ENCODE results near the gene TM9SF1. TPM values are rescaled to one million over a fixed set of nuclear protein-coding genes. Genes with fewer than 3 reads are reported as not detected.

The TM9SF1 gene
- total RNA-seq, 6 experiments from 2014 or later: 68.1 to 80.4 (median 71.0) TPM

- Mint-ChIP-seq H3K36me3 (ENCODE audit: low read depth) (peaks cover 71% of the 10 kb centered on the region), H3K27ac (peak overlapping the region; percentile 72), H3K27me3 (ENCODE audit: insufficient read depth) (peaks cover 3% of the 10 kb centered on the region)
Observed at GRCh38 chr14:24238527-24239037, 43.3 kb upstream of the TM9SF1 start.

DNA sequence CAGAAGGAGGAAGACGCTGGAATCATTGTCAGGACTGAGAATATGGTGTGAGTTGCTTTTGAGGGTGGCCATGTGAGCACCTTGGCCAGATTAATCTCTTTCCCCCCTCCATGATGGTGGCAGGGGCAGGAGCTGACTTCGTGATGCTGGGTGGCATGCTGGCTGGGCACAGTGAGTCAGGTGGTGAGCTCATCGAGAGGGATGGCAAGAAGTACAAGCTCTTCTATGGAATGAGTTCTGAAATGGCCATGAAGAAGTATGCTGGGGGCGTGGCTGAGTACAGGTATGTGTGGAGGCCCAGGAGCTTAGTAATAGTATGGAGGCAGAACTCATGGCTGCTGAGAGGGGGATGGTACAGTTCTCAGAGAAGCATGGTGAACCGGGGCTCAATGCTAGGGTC is 42.9 kb upstream of the TM9SF1 start:
- H3K4me1 Mint-ChIP-seq (ENCODE audit: low read depth): peaks cover 89% of the 10 kb centered on the region
- TF ChIP-seq CTCF (IDR thresholded peaks at IDR 0.05): no peak
- no peak for DNase-seq
- peak overlapping the region; percentile 26 for H3K4me3 Mint-ChIP-seq
- peaks cover 73% of the 10 kb centered on the region for H3K36me3 Mint-ChIP-seq (ENCODE audit: low read depth)
- H3K9me3 Mint-ChIP-seq: no peaks in the 10 kb centered on the region
- H3K27me3 Mint-ChIP-seq (ENCODE audit: insufficient read depth): peaks cover 3% of the 10 kb centered on the region
- H3K27ac Mint-ChIP-seq: peak overlapping the region; percentile 72

More at GRCh38 chr14:24238527-24239037, 43.3 kb upstream of the TM9SF1 start:
- Mint-ChIP-seq H3K4me3 (peak overlapping the region; percentile 95), H3K4me1 (ENCODE audit: low read depth) (peaks cover 89% of the 10 kb centered on the region), H3K9me3 (no peaks in the 10 kb centered on the region)
- TF ChIP-seq CTCF (IDR thresholded peaks at IDR 0.05): no peak
- no peak for DNase-seq

DNA sequence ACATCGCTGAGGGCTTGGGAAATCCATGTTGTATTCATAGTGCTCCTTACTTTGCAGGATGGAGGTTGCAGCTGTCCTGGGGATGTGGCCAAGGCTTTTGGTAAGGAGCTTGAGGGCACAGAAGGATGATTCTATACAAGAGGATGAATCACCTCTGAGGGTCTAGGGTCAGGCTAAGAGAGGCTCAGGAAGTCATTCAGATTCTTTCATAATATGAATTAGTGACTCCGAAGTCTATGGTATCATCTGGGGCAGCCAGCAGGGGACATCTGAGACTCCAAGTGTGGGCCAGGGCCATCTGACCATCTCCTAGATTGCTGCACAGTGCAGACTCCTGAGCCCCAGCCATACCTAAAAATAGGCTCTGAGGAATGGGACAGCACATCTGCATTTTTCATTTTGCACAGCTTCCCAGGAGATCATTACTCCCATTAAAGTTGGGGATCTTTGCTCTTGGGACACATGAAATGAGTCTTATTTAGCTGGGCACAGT is 42.3 kb upstream of the TM9SF1 start:
- no peaks in the 10 kb centered on the region for H3K9me3 Mint-ChIP-seq
- H3K27me3 Mint-ChIP-seq (ENCODE audit: insufficient read depth): peaks cover 3% of the 10 kb centered on the region
- TF ChIP-seq CTCF (IDR thresholded peaks at IDR 0.05): 0 out of 2 replicates have a peak, but pooled peaks have one; percentile 16
- H3K4me1 Mint-ChIP-seq (ENCODE audit: low read depth): peaks cover 88% of the 10 kb centered on the region
- H3K27ac Mint-ChIP-seq: peak overlapping the region; percentile 72
- peak overlapping the region; percentile 26; the same call in 1 of the 2 replicates for H3K4me3 Mint-ChIP-seq
- H3K36me3 Mint-ChIP-seq (ENCODE audit: low read depth): peaks cover 73% of the 10 kb centered on the region
- no peak for DNase-seq

DNA sequence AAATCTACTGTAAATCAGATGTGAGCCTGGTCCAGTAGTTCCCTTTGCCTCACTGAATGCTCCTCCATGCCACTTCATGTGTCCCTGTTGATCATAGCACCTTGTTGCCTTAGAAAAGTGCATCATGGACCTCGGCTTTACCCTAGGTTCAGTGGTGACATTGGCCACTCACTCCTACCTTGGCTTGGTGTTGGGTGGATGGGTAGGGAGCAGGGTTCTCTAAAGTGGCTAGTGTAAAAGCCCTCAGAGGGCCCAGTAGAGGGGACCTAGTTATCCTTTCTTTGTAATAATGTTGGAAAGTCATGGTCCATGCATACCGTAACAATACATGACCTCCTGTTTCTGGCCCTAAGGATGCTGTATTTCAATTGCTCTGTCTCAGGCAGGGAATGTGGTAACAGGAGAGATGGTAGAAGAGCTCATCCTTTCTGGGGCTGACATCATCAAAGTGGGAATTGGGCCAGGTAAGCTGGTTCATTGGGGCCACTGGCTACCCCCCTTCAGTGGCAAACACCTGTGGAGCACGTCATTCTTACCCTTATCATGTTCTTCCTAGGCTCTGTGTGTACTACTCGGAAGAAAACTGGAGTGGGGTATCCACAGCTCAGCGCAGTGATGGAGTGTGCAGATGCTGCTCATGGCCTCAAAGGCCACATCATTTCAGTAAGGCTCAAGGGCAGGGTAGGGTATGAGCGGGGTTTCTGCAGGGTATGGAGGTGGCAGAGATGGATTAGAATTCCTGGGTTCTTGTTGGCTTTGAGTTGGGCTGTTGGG is 41.6 kb upstream of the TM9SF1 start:
- peaks cover 2% of the 10 kb centered on the region for H3K27me3 Mint-ChIP-seq (ENCODE audit: insufficient read depth)
- peaks cover 78% of the 10 kb centered on the region for H3K36me3 Mint-ChIP-seq (ENCODE audit: low read depth)
- H3K4me1 Mint-ChIP-seq (ENCODE audit: low read depth): peaks cover 87% of the 10 kb centered on the region
- no peak overlapping the region; the same call in 1 of the 2 replicates for H3K4me3 Mint-ChIP-seq
- TF ChIP-seq CTCF (IDR thresholded peaks at IDR 0.05): no peak
- no peak for DNase-seq
- peak overlapping the region; percentile 72 for H3K27ac Mint-ChIP-seq
- no peaks in the 10 kb centered on the region for H3K9me3 Mint-ChIP-seq

GRCh38 chr14:24235804-24236688 is 40.8 kb upstream of the TM9SF1 start:
- Mint-ChIP-seq H3K27me3 (ENCODE audit: insufficient read depth) (no peaks in the 10 kb centered on the region; the same call in none of the 2 replicates), H3K27ac (peak overlapping the region; percentile 87), H3K9me3 (no peaks in the 10 kb centered on the region), H3K4me3 (no peak overlapping the region), H3K36me3 (ENCODE audit: low read depth) (peaks cover 84% of the 10 kb centered on the region), H3K4me1 (ENCODE audit: low read depth) (peaks cover 85% of the 10 kb centered on the region)
- TF ChIP-seq CTCF (IDR thresholded peaks at IDR 0.05): no peak
- DNase-seq: no peak

Measured in HFFc6 (cell line).